Ureter (tissue), 1 donor: ENCODE measurements around the gene CD300LG. TPM values are rescaled to one million over a fixed set of nuclear protein-coding genes. Genes with fewer than 3 reads are reported as not detected.
"Not testable (repeated sequence)": the region's sequence is repeated elsewhere in the genome, so short reads cannot be mapped to it uniquely, and the experiment has no call there.

ENCODE experiments used
- DNase-seq: peaks from one replicate; pipeline ENCODE4 v3.0.0-alpha.2; 2020; ENCODE audit warnings: low spot score
- total RNA-seq: library from RNA; stranded (reverse); gene quantifications from one replicate; pipeline ENCODE4 v1.2.4, GENCODE V29; 2023
- donor health status: DM: yes; HTN: yes; CAD: no.

CD300LG gene, protein sequence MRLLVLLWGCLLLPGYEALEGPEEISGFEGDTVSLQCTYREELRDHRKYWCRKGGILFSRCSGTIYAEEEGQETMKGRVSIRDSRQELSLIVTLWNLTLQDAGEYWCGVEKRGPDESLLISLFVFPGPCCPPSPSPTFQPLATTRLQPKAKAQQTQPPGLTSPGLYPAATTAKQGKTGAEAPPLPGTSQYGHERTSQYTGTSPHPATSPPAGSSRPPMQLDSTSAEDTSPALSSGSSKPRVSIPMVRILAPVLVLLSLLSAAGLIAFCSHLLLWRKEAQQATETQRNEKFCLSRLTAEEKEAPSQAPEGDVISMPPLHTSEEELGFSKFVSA
- total RNA-seq = 1.4 TPM

- DNase-seq = no peak
These were observed at the start of gene CD300LG for GRCh38 chr17:43846963-43847371. CD300LG (plus strand) TSS chr17:43847176; CDS start chr17:43847217, 41 bp downstream.

DNA sequence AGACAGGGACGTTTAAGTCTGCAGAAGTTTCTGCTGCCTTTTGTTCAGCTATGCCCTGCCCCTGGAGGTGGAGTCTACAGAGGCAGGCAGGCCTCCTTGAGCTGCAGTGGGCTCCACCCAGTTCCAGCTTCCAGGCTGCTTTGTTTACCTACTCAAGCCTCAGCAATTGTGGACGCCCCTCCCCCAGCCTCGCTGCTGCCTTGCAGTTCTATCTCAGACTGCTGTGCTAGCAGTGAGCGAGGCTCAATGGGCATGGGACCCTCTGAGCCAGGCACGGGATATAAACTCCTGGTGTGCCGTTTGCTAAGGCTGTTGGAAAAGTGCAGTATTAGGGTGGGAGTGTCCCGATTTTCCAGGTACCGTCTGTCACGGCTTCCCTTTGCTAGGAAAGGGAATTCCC, 49.0 kb upstream of the CD300LG start:
- DNase-seq = not testable (repeated sequence)

DNA sequence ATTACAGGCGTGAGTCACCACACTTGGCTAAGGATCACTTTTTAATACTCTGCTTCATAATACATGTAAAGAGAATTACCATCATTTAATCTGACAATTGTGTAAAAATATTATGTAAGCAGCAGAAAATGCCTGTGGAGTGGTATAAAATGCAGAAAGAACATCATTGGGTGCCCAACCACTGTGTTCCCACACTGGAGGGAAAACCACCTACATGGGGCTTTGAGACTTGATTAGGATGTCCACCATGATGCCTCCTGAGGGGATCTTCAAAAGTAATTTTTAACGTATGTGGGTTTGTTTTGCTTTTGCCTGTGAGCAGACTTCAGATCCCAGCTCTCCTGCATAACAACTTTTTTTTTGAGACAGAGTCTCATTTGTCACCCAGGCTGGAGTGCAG, 47.9 kb upstream of the CD300LG start:
- no peak for DNase-seq

DNA sequence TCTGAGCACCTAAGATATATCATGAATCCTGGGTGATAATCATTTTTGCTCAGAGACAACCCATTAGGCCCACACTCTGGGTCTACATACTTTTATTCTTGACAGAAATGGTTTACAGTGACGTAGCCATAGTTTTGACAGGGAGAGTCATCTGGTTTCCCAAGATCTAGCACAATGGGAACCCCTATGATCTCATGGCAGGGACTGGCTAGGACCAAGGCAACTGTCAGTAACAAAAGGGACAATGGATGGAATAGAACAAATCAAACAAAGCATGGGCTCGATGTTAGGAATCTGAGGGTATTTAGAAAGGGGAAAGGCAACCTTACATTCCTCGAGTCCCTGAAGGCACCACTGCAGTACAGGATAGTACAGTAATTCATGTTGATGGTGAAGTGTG, 46.2 kb upstream of the CD300LG start:
- DNase-seq = no peak

DNA sequence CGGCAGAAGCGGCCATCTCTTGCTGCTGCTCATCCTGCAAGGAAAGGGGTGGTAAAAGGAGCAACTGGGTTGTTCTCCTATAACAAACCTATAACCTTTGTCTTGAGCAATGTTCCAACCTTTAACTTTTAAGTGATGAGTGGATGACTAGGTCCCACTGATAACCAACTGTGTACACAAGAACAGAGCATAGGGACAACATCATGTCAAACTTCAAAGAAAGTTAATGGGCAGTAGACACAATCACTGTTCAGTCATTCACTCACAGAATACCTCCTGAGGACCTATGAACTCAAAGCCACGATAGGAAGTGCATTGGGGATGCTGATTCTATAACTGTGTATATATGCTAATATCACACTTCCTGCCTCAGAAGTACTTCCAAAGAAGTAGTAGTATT, 45.1 kb upstream of the CD300LG start:
- DNase-seq = no peak

GRCh38 chr17:43803758-43804157, 43.2 kb upstream of the CD300LG start:
- DNase-seq = no peak

- DNase-seq = no peak
These were observed 41.9 kb upstream of the CD300LG start for GRCh38 chr17:43805117-43805516.

GRCh38 chr17:43808076-43808475, 38.9 kb upstream of the CD300LG start:
- no peak for DNase-seq

- no peak for DNase-seq
These were observed 37.9 kb upstream of the CD300LG start for GRCh38 chr17:43809121-43809520.

DNA sequence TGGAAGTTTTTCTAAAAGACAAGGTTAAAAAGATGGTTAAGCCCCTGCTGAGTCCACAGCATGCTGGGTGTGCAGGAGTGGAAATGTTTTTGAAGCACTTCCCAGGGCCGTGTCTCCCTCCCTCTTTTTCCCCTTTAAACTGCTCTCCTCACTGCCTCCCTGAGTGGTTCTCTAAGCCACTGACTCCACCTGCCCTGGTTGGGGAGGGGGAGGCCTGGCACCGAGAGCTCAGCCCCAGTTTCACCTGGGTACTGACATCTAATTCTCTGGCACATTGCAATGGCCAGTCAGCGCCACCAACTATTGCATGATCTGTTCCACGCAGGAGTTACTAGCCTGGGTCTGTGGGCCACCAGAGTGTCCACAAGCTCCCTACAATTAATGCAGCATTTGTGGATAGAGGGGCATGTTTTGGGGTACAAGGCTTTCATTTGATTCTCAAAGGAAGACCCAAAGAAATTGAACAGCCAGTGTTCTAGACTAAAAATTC, 36.7 kb upstream of the CD300LG start:
- no peak for DNase-seq

DNA sequence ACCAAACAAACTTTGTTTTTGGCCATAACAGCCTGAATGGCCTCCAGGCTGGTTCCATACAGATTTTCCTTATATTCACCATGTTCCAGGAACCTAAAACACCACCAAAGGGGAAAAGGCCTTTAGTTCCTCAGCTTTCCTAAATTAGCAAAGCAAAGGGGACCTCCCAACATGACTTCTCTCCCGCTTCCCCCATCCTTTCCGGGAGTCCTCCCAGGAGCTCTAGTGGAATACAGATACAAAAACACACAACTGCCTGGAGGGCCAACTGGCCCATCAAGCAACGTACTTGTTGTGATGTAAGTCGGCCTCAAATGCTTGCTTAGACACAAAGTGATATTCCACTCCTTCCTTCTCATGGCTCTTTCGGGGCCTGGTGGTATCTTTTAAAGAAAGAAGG, 36.2 kb upstream of the CD300LG start:
- DNase-seq = no peak

DNA sequence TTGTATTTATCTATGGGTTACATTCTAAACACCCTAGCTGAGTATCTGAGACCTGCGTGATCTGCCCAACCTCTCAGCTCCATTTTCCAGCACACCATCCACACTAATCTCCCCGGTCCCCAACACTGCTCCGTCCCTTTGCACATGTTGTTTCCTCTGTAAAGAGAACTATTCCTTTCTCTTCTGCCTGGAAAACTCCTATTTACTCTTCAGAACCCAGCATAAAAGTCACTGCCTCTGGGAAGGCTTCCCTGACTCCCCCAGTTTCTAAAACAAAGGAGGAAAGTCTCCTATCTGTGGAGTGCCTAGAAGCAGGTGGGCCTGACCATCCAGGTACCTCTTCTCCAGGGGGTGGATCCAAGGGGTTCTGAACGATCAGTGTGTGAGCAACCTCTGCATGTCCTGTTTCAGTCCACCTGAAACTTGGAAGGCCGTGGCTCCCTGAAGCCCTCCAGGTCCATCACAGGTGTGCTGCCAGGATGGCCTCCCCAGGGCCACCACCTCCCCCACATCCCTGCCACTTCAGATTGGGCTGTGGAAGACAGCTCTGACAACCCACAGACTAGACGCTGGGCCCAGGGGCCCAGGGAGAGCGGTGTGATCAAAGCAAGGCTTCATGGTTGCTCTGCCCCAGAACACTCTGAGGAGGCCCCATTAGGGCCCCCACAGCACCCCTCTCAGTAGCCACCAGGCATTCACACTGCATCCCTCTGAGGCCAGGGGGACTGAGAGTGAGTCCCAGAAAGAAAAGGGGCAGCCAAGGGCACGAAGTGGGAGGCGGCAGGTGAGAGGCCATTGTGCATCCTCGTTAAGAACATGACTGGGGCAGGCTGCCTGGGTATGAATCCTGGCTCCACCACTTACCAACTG, 34.3 kb upstream of the CD300LG start:
- no peak for DNase-seq

DNA sequence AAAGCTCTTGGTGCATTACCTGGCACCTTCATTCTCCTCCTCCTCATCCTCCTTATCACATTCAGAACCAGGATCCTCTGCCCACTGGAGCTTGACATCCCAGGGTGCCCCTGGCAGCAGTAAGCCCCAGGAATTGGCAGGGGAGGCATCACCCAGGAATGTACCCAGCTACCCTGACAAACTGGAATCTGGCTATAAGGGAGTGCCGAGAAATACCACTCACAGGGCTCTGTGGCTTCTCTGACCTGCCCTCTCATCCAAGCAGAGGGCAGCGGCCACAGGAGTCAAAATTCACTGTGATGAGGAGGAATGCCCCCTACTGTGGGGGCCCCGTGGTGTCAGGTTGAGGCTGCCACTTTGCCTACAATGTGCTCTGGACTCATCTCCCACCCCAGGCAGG, 33.6 kb upstream of the CD300LG start:
- DNase-seq = no peak

GRCh38 chr17:43814026-43814425, 33.0 kb upstream of the CD300LG start:
- no peak for DNase-seq

- no peak for DNase-seq
These were observed 32.3 kb upstream of the CD300LG start for GRCh38 chr17:43814714-43815113.

DNA sequence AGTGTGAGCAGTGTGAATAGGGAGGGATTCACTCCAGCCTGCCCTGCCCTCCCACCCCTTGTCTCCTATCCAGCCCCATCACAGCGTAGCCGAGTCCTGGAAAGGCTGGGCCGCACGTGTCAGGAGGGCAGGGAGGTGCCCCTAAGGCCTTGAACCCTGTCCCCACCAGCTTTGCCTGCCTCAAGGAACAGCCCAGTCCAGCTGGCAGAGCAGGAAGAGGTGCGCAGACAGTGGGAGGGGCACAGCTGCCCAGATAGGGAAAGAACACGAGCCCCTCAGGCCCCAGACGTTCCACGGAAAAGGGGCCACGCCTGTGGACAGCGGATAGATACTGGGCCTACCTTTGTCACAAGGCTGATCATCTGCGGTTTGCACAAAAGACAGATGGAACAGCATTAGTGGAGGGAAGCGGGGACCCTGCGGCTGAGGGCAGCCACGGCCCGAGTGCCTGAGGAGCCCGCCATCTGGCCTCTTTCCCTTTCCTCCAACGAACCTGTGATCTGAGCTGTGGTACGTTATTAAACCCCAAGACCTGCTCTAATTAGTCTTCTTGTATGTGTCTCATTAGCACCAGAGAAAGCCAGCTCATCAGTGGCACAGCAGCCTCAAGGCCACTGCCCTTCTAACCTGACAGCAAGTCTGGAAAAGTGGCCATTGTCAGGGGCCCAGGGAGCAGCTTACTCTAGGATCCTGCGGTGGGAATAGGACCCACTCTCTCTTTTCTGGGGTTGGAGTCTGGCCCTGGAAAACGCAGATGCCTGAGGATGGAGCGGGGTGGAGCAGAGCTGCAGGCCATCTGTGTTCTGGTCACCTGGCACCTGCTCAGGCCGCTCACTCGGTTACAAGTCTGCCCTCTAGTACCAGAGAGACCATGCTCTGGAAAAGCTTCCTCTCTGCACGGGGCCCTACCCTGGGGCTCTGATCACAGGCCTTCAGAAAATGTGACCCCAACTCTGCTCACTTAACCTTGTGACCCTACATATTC, 30.3 kb upstream of the CD300LG start:
- DNase-seq = no peak

DNA sequence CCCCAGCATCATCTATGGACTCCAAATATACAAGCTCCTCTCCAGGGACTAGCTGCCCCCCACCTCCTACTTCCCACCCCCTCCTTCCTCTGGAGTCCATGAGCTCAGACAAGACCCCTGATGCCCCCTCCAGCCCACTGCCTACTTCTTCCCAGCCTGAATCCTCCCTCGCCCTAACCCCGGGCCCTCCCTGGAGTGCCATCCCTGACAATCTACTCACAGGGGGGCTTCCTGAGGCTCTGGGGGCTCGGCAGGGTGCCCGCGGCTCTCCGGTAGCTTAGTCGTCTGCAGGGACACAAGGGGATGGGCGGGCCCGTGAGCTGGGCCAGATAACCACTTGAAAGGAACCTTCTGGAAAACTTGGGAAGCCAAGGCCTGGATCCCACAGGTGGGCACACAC, 29.1 kb upstream of the CD300LG start:
- no peak for DNase-seq

GRCh38 chr17:43818966-43819365, 28.0 kb upstream of the CD300LG start:
- DNase-seq = no peak

DNA sequence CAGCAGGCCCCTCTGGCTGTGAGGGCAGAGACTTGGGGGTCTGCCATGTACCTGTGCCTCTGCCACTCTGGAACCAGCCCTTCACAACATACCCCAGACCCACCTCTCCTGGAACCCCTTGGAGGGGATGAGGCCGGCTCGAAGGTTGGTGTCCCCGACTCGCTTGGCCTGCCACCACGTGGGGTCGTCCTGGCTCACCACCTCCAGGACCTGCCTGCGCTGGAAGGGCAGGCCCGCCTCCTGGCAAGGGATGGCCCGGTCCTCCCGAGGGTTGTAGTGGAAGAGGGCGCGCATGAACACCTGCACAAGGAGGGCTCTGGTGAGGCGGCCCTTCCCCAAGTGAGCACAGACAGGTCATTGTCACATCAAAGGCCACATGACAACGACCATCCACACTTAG, 26.2 kb upstream of the CD300LG start:
- DNase-seq = no peak

GRCh38 chr17:43822570-43823190, 24.3 kb upstream of the CD300LG start:
- no peak for DNase-seq
